A549 (cell line): ENCODE measurements around the gene BNIP3.

Experiments used
- CEBPB ChIP-seq, 2 experiments: fragments of >200 bp in 1 of 2; sonication (Bioruptor Twin) in 1 of 2; formaldehyde crosslinking in 1 of 2; IDR thresholded peaks; 2 replicates each; pipeline ENCODE4 v1.6.1; 2012 to 2016
- EP300 ChIP-seq, 2 experiments: fragments of >200 bp; sonication (Bioruptor Twin); formaldehyde crosslinking; IDR thresholded peaks; 2 replicates in 1 of 2; 3 replicates in 1 of 2; pipeline ENCODE4 v1.6.1; 2016 to 2017
- MAX ChIP-seq: IDR thresholded peaks from 2 replicates; pipeline ENCODE4 v1.6.1; 2012
- MAZ ChIP-seq: fragments of 150-350 bp; IDR thresholded peaks from 2 replicates; pipeline ENCODE4 v1.6.1; 2014; ENCODE audit warnings: antibody characterized with exemption, low read depth, low read length, borderline replicate concordance
- NR3C1 ChIP-seq: fragments of >200 bp; sonication (Bioruptor Twin); formaldehyde crosslinking; IDR thresholded peaks from 3 replicates; pipeline ENCODE4 v1.6.1; 2017
- PHF8 ChIP-seq: fragments of 200-600 bp; sonication (generic); IDR thresholded peaks from 2 replicates; pipeline ENCODE4 v1.6.1; 2016; ENCODE audit warnings: low read depth, mild to moderate bottlenecking, antibody characterized with exemption, moderate library complexity, borderline replicate concordance
- POLR2A ChIP-seq: IDR thresholded peaks from 2 replicates; pipeline ENCODE4 v1.6.1; 2012; ENCODE audit warnings: mild to moderate bottlenecking, low read length
- REST ChIP-seq: fragments of 200-600 bp; sonication (generic); IDR thresholded peaks from 2 replicates; pipeline ENCODE4 v1.6.1; 2016; ENCODE audit warnings: antibody characterized with exemption, mild to moderate bottlenecking, moderate library complexity
- ZC3H11A ChIP-seq: fragments of 450-650 bp; IDR thresholded peaks from 2 replicates; pipeline ENCODE4 v1.6.1; 2014; ENCODE audit warnings: antibody characterized with exemption, mild to moderate bottlenecking
- TF ChIP-seq, protein P1 (sequence below): fragments of >200 bp; sonication (Bioruptor Twin); formaldehyde crosslinking; IDR thresholded peaks from 3 replicates; pipeline ENCODE4 v1.5.1; 2016

- TF ChIP-seq, protein P1, sequence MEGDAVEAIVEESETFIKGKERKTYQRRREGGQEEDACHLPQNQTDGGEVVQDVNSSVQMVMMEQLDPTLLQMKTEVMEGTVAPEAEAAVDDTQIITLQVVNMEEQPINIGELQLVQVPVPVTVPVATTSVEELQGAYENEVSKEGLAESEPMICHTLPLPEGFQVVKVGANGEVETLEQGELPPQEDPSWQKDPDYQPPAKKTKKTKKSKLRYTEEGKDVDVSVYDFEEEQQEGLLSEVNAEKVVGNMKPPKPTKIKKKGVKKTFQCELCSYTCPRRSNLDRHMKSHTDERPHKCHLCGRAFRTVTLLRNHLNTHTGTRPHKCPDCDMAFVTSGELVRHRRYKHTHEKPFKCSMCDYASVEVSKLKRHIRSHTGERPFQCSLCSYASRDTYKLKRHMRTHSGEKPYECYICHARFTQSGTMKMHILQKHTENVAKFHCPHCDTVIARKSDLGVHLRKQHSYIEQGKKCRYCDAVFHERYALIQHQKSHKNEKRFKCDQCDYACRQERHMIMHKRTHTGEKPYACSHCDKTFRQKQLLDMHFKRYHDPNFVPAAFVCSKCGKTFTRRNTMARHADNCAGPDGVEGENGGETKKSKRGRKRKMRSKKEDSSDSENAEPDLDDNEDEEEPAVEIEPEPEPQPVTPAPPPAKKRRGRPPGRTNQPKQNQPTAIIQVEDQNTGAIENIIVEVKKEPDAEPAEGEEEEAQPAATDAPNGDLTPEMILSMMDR, result no peak
- TF ChIP-seq PHF8 (no peak), ZC3H11A (no peak), MAZ (no peak), POLR2A (no peak), CEBPB (IDR thresholded peaks at IDR 0.05) (no peak), NR3C1 (no peak), EP300 (IDR thresholded peaks at IDR 0.05) (no peak), MAX (no peak), REST (no peak)
Observed at GRCh38 chr10:131994435-131994834, 12.7 kb upstream of the BNIP3 start.
